Cardiac muscle cell (in vitro differentiated cells and primary cell): ENCODE measurements around the gene LRRC47. TPM values are rescaled to one million over a fixed set of nuclear protein-coding genes. Genes with fewer than 3 reads are reported as not detected.

Source experiments
- DNase-seq, 2 donors: peaks; one replicate each; pipeline versions ENCODE4 v3.0.0 to v3.0.0-alpha.2; 2010 to 2017; ENCODE audit warnings: low read depth in 1 of 2, low spot score in 1 of 2
- H3K27ac ChIP-seq: fragments of 200-600 bp; sonication (generic); 2 replicates; pipeline ENCODE4 v1.5.1; 2016
- H3K27me3 ChIP-seq: fragments of 200-600 bp; sonication (generic); 2 replicates; pipeline ENCODE4 v1.6.0; 2016; ENCODE audit warnings: control low read depth
- H3K36me3 ChIP-seq: fragments of 200-600 bp; sonication (generic); 2 replicates; pipeline ENCODE4 v1.5.1; 2016; ENCODE audit warnings: control low read depth
- H3K4me1 ChIP-seq: fragments of 200-600 bp; sonication (generic); 2 replicates; pipeline ENCODE4 v1.8.1; 2017; ENCODE audit warnings: low read depth, mild to moderate bottlenecking, mixed run types
- H3K4me3 ChIP-seq: fragments of 200-600 bp; sonication (generic); 2 replicates; pipeline ENCODE4 v1.5.1; 2016; ENCODE audit warnings: mild to moderate bottlenecking
- H3K9me3 ChIP-seq: fragments of 200-600 bp; sonication (generic); 2 replicates; pipeline ENCODE4 v1.5.1; 2017; ENCODE audit warnings: low read depth, mild to moderate bottlenecking, control low read depth
- CTCF ChIP-seq: IDR thresholded peaks from 2 replicates; pipeline ENCODE4 v1.5.1; 2012; ENCODE audit warnings: low read depth, mild to moderate bottlenecking, low read length
- polyA plus RNA-seq: library from polyadenylated mRNA; unstranded; fragments of >200 nt; fragmentation: Nextera tagmentation; extraction: Ambion mirVana; gene quantifications from 2 replicates; pipeline ENCODE4 v1.2.1, GENCODE V29; 2016
- total RNA-seq: library from RNA; depleted of rRNA; stranded (reverse); fragments of >200 nt; gene quantifications from 2 replicates; pipeline ENCODE4 v1.2.3, GENCODE V29; 2016

The LRRC47 gene
- total and polyA plus RNA-seq, 2 experiments from 2014 or later = 61.5 to 67.5 TPM

GRCh38 chr1:3825356-3825755 is 29.1 kb upstream of the LRRC47 start:
- Histone ChIP-seq H3K4me1 (no peaks in the 10 kb centered on the region), H3K9me3 (no peaks in the 10 kb centered on the region), H3K27ac (no peak overlapping the region), H3K27me3 (no peaks in the 10 kb centered on the region), H3K36me3 (peaks cover 36% of the 10 kb centered on the region), H3K4me3 (no peak overlapping the region)
- no peak for TF ChIP-seq CTCF
- DNase-seq = no peak

- H3K36me3 ChIP-seq = peaks cover 43% of the 10 kb centered on the region
- H3K27ac ChIP-seq = no peak overlapping the region
- H3K4me1 ChIP-seq = no peaks in the 10 kb centered on the region
- no peaks in the 10 kb centered on the region for H3K9me3 ChIP-seq
- no peak for TF ChIP-seq CTCF
- no peaks in the 10 kb centered on the region for H3K27me3 ChIP-seq
- DNase-seq = no peak
- H3K4me3 ChIP-seq = no peak overlapping the region
Measured at GRCh38 chr1:3824650-3825049, 28.4 kb upstream of the LRRC47 start.

- Histone ChIP-seq H3K9me3 (no peaks in the 10 kb centered on the region), H3K4me1 (no peaks in the 10 kb centered on the region), H3K27ac (no peak overlapping the region), H3K27me3 (no peaks in the 10 kb centered on the region), H3K4me3 (no peak overlapping the region), H3K36me3 (peaks cover 32% of the 10 kb centered on the region)
- no peak for TF ChIP-seq CTCF
- DNase-seq = no peak
Measured at GRCh38 chr1:3822421-3822820, 26.1 kb upstream of the LRRC47 start.

- Histone ChIP-seq H3K4me1 (no peaks in the 10 kb centered on the region), H3K27me3 (no peaks in the 10 kb centered on the region), H3K9me3 (no peaks in the 10 kb centered on the region), H3K27ac (no peak overlapping the region), H3K4me3 (no peak overlapping the region), H3K36me3 (peaks cover 28% of the 10 kb centered on the region)
- no peak for DNase-seq
- TF ChIP-seq CTCF = no peak
Measured at GRCh38 chr1:3821908-3822307, 25.6 kb upstream of the LRRC47 start.

- TF ChIP-seq CTCF = no peak
- peaks cover 26% of the 10 kb centered on the region for H3K36me3 ChIP-seq
- no peak overlapping the region for H3K27ac ChIP-seq
- no peak overlapping the region for H3K4me3 ChIP-seq
- no peak for DNase-seq
- H3K4me1 ChIP-seq = no peaks in the 10 kb centered on the region
- no peaks in the 10 kb centered on the region for H3K27me3 ChIP-seq
- no peaks in the 10 kb centered on the region for H3K9me3 ChIP-seq
Measured at GRCh38 chr1:3821447-3821846, 25.1 kb upstream of the LRRC47 start.

GRCh38 chr1:3821004-3821403 is 24.7 kb upstream of the LRRC47 start:
- DNase-seq = no peak
- H3K4me3 ChIP-seq = no peak overlapping the region
- no peak overlapping the region for H3K27ac ChIP-seq
- H3K27me3 ChIP-seq = no peaks in the 10 kb centered on the region
- no peaks in the 10 kb centered on the region for H3K4me1 ChIP-seq
- TF ChIP-seq CTCF = no peak
- no peaks in the 10 kb centered on the region for H3K9me3 ChIP-seq
- peaks cover 22% of the 10 kb centered on the region for H3K36me3 ChIP-seq
